Left hindlimb (tissue), 1 donor: ENCODE measurements around the gene ELL2.

ENCODE experiments used
- DNase-seq: peaks from one replicate; pipeline ENCODE4 v3.0.0-alpha.2; 2018

Gene ELL2

DNA sequence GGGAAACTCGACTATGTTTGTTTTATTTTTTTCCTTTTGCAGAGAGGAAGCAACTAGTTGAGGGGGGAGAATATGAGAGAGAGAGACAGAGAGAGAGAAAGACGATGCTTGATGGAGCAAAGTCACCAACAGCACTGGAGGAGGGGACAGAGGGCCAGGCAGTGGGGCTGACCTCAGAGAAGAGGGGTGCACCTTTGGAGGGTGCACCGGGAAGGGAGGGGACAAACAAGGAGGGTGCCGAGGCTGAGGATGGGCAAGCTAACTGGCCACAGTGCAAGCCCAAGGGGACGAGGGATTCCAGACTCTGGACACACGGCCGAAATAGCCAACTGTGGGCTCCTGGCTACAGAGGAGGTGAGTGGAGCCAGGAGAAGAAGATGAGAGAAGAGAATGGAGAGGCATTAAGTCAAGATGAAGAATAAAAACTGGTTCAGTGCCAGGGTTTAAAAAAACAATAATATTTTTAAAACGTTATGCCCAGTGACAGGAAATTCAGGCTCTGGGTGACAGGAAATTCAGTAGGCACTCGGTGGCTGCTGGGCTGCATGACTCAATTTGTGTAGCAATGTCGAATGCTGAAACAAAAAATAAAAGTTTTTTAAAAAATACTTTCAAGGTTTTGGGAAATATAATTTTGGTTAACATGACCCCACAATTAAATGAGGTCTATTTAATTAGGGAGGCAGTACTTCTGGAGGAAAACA lies 125.8 kb downstream of the ELL2 start:
- DNase-seq: no peak
